GM23248 (cell line): ENCODE measurements around the gene SLAMF8. TPM values are rescaled to one million over a fixed set of nuclear protein-coding genes. Genes with fewer than 3 reads are reported as not detected.

Experiments
- DNase-seq: peaks from one replicate; pipeline ENCODE4 v3.0.0-alpha.2; 2015
- H2AFZ ChIP-seq: fragments of 200-600 bp; sonication (generic); 2 replicates; pipeline ENCODE4 v1.6.1; 2016; ENCODE audit warnings: antibody characterized with exemption
- H3F3A ChIP-seq: fragments of 200-600 bp; sonication (generic); 2 replicates; pipeline ENCODE4 v1.6.1; 2016; ENCODE audit warnings: mild to moderate bottlenecking, antibody characterized with exemption, mixed run types; ENCODE audit not compliant: insufficient read depth
- H3K27ac ChIP-seq: fragments of 200-600 bp; sonication (generic); 2 replicates; pipeline ENCODE4 v1.5.1; 2016; ENCODE audit warnings: mild to moderate bottlenecking
- H3K27me3 ChIP-seq: fragments of 200-600 bp; sonication (generic); replicated peaks from 2 replicates; pipeline ENCODE4 v1.6.1; 2016; ENCODE audit warnings: mild to moderate bottlenecking; ENCODE audit not compliant: insufficient read depth
- H3K36me3 ChIP-seq: fragments of 200-600 bp; sonication (generic); 2 replicates; pipeline ENCODE4 v1.6.1; 2016; ENCODE audit warnings: low read depth, mild to moderate bottlenecking
- H3K4me1 ChIP-seq: fragments of 200-600 bp; sonication (generic); 2 replicates; pipeline ENCODE4 v1.6.1; 2016; ENCODE audit warnings: mild to moderate bottlenecking; ENCODE audit not compliant: insufficient read depth
- H3K4me2 ChIP-seq: fragments of 200-600 bp; sonication (generic); one replicate; pipeline ENCODE4 v1.6.1; 2016; ENCODE audit warnings: mild to moderate bottlenecking; ENCODE audit not compliant: unreplicated experiment
- H3K4me3 ChIP-seq: fragments of 200-600 bp; sonication (generic); 2 replicates; pipeline ENCODE4 v1.5.1; 2016; ENCODE audit warnings: mild to moderate bottlenecking
- H3K79me2 ChIP-seq: fragments of 200-600 bp; sonication (generic); 2 replicates; pipeline ENCODE4 v1.6.1; 2016; ENCODE audit warnings: mild to moderate bottlenecking; ENCODE audit not compliant: insufficient read depth
- H3K9ac ChIP-seq: fragments of 200-600 bp; sonication (generic); 2 replicates; pipeline ENCODE4 v1.6.1; 2016; ENCODE audit warnings: mild to moderate bottlenecking
- H3K9me2 ChIP-seq: fragments of 200-600 bp; sonication (generic); 2 replicates; pipeline ENCODE4 v1.6.1; 2016; ENCODE audit warnings: mixed run types, mild to moderate bottlenecking, moderate library complexity; ENCODE audit not compliant: insufficient read depth
- H3K9me3 ChIP-seq: fragments of 200-600 bp; sonication (generic); one replicate; pipeline ENCODE4 v1.6.1; 2017; ENCODE audit warnings: low read depth
- H4K20me1 ChIP-seq: fragments of 200-600 bp; sonication (generic); 2 replicates; pipeline ENCODE4 v1.6.0; 2016; ENCODE audit not compliant: insufficient read depth
- EZH2 ChIP-seq: fragments of 200-600 bp; sonication (generic); IDR thresholded peaks from 2 replicates; pipeline ENCODE4 v1.6.1; 2018; ENCODE audit warnings: antibody characterized with exemption, mild to moderate bottlenecking; ENCODE audit not compliant: insufficient read depth, poor library complexity, severe bottlenecking
- EZH2phosphoT487 ChIP-seq: fragments of 200-600 bp; sonication (generic); IDR thresholded peaks from 2 replicates; pipeline ENCODE4 v1.6.1; 2018; ENCODE audit warnings: antibody characterized with exemption, moderate library complexity, mild to moderate bottlenecking, low read depth; ENCODE audit not compliant: insufficient read depth
- WGBS, 2 experiments: methylation state at CpG; one replicate each; pipeline ENCODE4 v1.1.6; 2015 to 2017; ENCODE audit warnings: low lambda C conversion rate in 2 of 2, low coverage in 1 of 2; ENCODE audit errors: missing lambda C conversion rate in 2 of 2; 5-methylcytosine and 5-hydroxymethylcytosine counted together
- in situ Hi-C: fragments of 300-500 bp; cut with MboI; formaldehyde crosslinking; loops from 2 replicates; pipeline ENCODE4 v1.15.0; 2020
- polyA plus RNA-seq: library from polyadenylated mRNA; unstranded; fragments of >200 nt; fragmentation: Nextera tagmentation; extraction: Ambion mirVana; gene quantifications from 2 replicates; pipeline ENCODE4 v1.2.1, GENCODE V29; 2016
- total RNA-seq: library from RNA; depleted of rRNA; stranded (reverse); fragments of >200 nt; shearing (Covaris generic); gene quantifications from 2 replicates; pipeline ENCODE4 v1.2.3, GENCODE V29; 2014

The SLAMF8 gene
- total and polyA plus RNA-seq, 2 experiments from 2014 or later, result not detected

DNA sequence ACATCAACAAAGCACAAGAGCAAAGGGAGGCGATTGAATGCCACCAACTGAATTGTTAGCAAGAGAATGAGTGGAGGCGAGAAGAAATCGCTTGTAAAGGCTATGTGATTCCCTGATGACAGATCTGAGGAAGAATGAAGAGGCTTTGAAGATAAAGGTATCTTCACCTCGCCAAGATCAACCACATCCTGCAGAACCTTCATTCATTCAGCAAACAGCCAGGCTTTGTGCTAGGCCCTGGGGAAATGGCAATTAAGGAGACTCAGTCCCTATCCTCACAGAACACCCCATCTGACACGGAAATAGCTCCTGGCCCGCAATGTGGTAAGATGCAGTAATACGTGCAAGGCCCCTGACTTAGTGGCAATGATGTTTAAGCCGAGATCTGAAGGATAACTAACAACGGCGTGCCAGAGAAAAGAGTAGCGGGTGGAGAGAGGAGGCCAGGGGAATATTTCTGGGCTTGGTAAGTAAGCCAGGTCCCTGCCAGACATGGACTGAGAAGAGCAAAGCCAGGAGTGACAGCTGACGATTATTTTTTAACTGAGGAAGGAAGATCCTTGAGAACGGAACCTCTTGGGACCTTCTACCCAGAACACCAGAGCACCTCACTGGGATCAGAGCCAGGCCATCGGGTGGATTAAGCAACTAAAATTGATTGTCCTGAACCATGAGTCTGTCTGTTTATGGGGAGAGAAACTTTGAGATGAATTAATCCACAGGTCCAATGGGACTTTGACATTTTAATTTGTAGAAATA is 40.4 kb downstream of the SLAMF8 start:
- in situ Hi-C loops, result no loop called here
- DNase-seq, result no peak
- 78 to 81% methylated on average over 14 of the region's 14 CpGs for WGBS, 2 experiments

DNA sequence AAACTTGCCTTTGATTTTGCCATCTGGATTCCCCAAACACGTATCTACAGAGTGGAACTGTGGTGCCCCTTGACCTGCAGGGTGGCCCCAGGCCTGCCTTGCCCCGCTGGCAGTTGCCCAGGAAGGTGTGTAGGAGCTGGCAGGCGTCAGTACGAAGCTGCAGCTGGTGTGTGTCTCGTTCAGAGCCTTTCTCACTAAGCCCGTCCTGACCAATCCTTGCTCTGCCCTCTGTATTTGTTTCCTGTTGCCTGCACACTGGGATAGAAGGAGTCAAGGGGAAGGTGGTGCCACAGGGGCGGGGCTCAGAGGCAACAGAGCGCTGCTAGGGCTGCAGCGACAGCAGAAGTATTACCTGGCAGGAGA is 41.0 kb downstream of the SLAMF8 start:
- no peak overlapping the region for H3K4me2 ChIP-seq
- no peaks in the 10 kb centered on the region for H3K27me3 ChIP-seq
- no peaks in the 10 kb centered on the region for H3K79me2 ChIP-seq
- peaks cover 13% of the 10 kb centered on the region for H3K4me1 ChIP-seq
- DNase-seq, result peak; percentile 22
- H3K9me3 ChIP-seq, result no peaks in the 10 kb centered on the region
- no peaks in the 10 kb centered on the region for H4K20me1 ChIP-seq
- in situ Hi-C loops, result no loop called here
- no peak overlapping the region for H3K4me3 ChIP-seq
- TF ChIP-seq EZH2, result no peak
- TF ChIP-seq EZH2phosphoT487, result no peak
- no peak overlapping the region for H2AFZ ChIP-seq
- WGBS, 2 experiments, result 31 to 34% methylated on average over 9 of the region's 9 CpGs
- peaks cover 17% of the 10 kb centered on the region for H3F3A ChIP-seq
- H3K36me3 ChIP-seq, result no peaks in the 10 kb centered on the region
- H3K9ac ChIP-seq, result no peak overlapping the region
- no peak overlapping the region for H3K27ac ChIP-seq
- H3K9me2 ChIP-seq, result no peaks in the 10 kb centered on the region

More for the DNA sequence above, 40.4 kb downstream of the SLAMF8 start:
- Histone ChIP-seq H3K27ac (no peak overlapping the region), H3K9me2 (no peaks in the 10 kb centered on the region), H3F3A (peaks cover 17% of the 10 kb centered on the region), H3K4me3 (no peak overlapping the region), H2AFZ (no peak overlapping the region), H3K9ac (no peak overlapping the region), H3K4me1 (peaks cover 13% of the 10 kb centered on the region), H3K4me2 (no peak overlapping the region), H3K9me3 (no peaks in the 10 kb centered on the region), H3K27me3 (no peaks in the 10 kb centered on the region), H4K20me1 (no peaks in the 10 kb centered on the region), H3K36me3 (no peaks in the 10 kb centered on the region), H3K79me2 (no peaks in the 10 kb centered on the region)
- no peak for TF ChIP-seq EZH2phosphoT487
- no peak for TF ChIP-seq EZH2

DNA sequence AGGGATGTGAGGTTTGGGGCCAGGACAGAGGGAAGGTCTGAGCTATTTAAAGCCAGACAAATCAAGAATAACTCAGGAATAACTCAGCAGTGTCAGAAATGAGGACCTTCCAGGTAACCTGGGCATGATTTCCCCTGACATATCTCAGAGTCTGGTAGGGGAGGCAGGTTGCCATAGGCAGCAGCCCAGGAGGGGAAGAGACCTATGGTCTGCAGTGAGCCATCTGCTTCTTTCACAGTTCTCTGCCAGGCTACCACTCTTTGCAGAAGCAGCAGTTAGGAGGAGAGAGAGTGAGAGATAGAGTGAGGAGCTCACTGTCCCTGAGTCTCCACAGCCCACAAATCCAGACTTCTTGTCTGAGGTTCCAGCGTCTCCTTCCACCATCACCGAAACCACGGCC is 42.1 kb downstream of the SLAMF8 start:
- H3K36me3 ChIP-seq, result no peaks in the 10 kb centered on the region
- TF ChIP-seq EZH2phosphoT487 (no peak), EZH2 (no peak)
- H2AFZ ChIP-seq, result no peak overlapping the region
- H3K9me2 ChIP-seq, result no peaks in the 10 kb centered on the region
- 77 to 88% methylated on average over 3 of the region's 3 CpGs for WGBS, 2 experiments
- H3K27ac ChIP-seq, result no peak overlapping the region
- H3K9me3 ChIP-seq, result no peaks in the 10 kb centered on the region
- peaks cover 13% of the 10 kb centered on the region for H3K4me1 ChIP-seq
- H4K20me1 ChIP-seq, result no peaks in the 10 kb centered on the region
- H3K9ac ChIP-seq, result no peak overlapping the region
- no peak overlapping the region for H3K4me2 ChIP-seq
- H3K4me3 ChIP-seq, result no peak overlapping the region
- DNase-seq, result no peak
- no peaks in the 10 kb centered on the region for H3K79me2 ChIP-seq
- no peaks in the 10 kb centered on the region for H3K27me3 ChIP-seq
- peaks cover 17% of the 10 kb centered on the region for H3F3A ChIP-seq
- in situ Hi-C loops, result no loop called here

DNA sequence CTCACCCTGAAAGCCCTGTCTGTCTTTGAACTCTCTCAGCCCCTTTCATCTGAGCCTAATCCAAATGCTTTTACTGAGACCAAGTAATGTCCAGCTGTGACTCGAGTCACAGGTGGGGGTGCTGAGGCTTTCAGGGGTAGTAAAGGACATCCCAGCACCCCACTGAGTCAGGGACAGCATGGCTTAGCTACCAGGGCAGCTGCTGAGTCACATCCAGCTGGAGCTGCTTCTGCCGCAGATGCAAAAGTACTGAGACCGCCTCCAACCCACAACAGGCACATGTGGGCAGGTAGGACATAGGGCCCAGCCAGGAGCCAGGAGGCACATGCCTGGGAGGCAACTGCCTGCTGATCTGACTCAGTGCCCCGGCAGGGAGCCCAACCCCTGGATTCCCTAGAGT is 42.5 kb downstream of the SLAMF8 start:
- Histone ChIP-seq H3K4me2 (no peak overlapping the region), H3K27me3 (no peaks in the 10 kb centered on the region), H3K4me1 (peaks cover 13% of the 10 kb centered on the region), H4K20me1 (no peaks in the 10 kb centered on the region), H3K9ac (no peak overlapping the region), H3K36me3 (no peaks in the 10 kb centered on the region), H2AFZ (no peak overlapping the region), H3K4me3 (no peak overlapping the region), H3K27ac (no peak overlapping the region), H3K79me2 (no peaks in the 10 kb centered on the region), H3F3A (peaks cover 17% of the 10 kb centered on the region), H3K9me2 (no peaks in the 10 kb centered on the region), H3K9me3 (no peaks in the 10 kb centered on the region)
- in situ Hi-C loops, result no loop called here
- no peak for TF ChIP-seq EZH2
- no peak for TF ChIP-seq EZH2phosphoT487
- 12 to 31% methylated on average over 4 of the region's 4 CpGs for WGBS, 2 experiments
- DNase-seq, result peak; percentile 85

DNA sequence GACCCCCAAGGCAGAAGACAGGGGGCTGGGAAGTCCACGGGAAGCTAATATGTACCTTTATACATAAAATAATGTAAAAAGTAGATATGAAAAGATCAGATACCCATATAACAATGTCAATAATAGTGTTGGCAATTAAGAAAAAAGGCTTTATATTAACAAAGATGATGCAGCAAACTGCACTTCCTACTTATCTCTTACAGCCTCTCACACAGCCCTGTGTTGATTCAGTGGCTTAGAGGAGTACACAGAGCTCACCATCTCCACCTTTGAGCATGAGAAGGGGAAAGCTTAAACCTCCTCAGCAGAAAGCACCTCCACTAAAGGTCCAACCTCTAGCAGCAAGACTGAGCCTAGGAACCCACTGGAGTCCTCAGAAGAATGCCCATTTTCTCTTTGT is 42.9 kb downstream of the SLAMF8 start:
- 53 to 59% methylated on average over 1 of the region's 1 CpG for WGBS, 2 experiments
- Histone ChIP-seq H2AFZ (no peak overlapping the region), H3K9me3 (no peaks in the 10 kb centered on the region), H3F3A (peaks cover 17% of the 10 kb centered on the region), H3K79me2 (no peaks in the 10 kb centered on the region), H3K4me2 (no peak overlapping the region), H3K27ac (no peak overlapping the region), H3K4me3 (no peak overlapping the region), H3K36me3 (no peaks in the 10 kb centered on the region), H4K20me1 (no peaks in the 10 kb centered on the region), H3K9me2 (no peaks in the 10 kb centered on the region), H3K9ac (no peak overlapping the region), H3K27me3 (no peaks in the 10 kb centered on the region), H3K4me1 (peaks cover 13% of the 10 kb centered on the region)
- in situ Hi-C loops, result no loop called here
- no peak for TF ChIP-seq EZH2
- TF ChIP-seq EZH2phosphoT487, result no peak
- DNase-seq, result peak; percentile 33
